Left kidney (tissue), 2 donors: ENCODE measurements around the gene FBXL7. TPM values are rescaled to one million over a fixed set of nuclear protein-coding genes. Genes with fewer than 3 reads are reported as not detected.

Experiments used
- DNase-seq: peaks from one replicate; pipeline ENCODE4 v3.0.0-alpha.2; 2013
- polyA plus RNA-seq: library from polyadenylated mRNA; unstranded; fragments of 120-200 nt; gene quantifications from one replicate; pipeline ENCODE4 v1.2.1, GENCODE V29; 2013; ENCODE audit not compliant: insufficient read length

The FBXL7 gene
- polyA plus RNA-seq, 1 donor, result 29.8 TPM

DNA sequence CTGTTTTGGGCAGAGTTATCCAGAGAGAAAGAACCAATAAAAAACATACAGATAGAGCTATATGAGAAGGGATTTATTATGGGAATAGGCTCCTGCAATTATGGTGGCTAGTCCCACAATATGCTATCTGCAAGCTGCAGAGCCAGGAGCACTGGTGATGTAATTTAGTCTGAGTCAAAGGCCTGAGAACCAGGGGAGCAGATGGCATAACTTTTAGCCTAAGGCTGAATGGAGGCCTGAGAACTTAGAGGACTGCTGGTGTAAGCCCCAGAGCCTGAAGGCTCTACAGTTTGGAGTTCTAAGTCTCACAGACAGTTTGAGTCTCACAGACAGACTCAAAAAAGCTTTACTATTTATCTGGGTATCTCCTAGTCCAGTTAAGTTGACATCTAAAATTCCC lies 263.8 kb downstream of the FBXL7 start:
- DNase-seq, result no peak

DNA sequence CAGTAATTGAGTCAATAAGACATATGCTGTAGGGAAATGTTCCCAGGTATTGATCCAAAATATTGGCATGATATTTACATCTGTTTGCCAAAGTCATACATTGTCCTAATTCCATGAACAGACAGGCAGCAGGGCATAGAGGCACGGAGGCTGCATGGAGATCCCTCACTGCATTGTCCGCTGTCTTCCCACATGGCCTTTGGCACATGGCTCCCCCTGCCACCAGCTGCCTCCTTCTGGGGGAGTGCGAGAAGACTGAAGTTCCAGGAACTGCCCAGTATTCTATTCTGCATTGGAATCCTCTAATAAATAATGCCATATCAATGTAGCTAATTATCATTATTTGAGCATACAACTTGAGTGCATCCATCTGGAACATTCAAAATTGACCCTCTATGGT lies 269.0 kb downstream of the FBXL7 start:
- no peak for DNase-seq

DNA sequence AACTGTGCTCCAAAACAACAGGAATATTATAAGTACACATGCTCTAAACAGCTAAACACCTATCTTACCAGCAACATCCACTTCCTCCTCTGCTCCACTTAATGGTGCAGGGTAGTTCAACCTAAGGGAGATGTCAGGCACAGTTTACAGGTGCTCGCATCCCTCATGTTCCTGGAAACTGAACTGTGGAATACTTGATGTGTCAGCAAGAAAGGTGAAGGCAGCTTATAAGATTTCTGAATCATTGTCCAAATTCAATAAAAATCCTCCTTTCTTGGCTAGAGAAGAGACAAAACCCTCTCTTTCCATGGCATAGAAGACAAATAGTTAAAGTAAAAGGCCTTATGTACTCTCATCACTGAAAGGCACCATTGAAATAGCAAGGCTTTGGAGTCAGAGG lies 272.2 kb downstream of the FBXL7 start:
- DNase-seq, result no peak

DNA sequence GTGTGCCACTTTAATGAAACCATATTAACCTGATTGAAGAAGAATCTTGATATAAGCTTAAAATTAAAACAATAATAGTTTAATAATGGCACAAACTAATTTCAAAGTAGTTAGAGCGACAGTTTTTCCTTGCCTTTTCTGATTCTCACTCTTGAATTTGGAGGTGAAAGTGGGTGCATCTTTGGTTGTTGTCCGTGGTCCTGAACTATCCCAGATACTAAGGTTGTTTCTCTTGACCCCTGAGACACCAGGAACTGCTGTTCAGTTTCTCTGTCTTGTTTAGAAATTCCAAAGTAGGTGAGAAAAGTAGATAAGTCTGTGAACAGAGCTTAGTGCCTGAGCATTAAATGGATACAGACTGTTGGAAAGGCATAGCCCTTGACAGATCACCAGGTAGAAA lies 274.7 kb downstream of the FBXL7 start:
- DNase-seq, result no peak

DNA sequence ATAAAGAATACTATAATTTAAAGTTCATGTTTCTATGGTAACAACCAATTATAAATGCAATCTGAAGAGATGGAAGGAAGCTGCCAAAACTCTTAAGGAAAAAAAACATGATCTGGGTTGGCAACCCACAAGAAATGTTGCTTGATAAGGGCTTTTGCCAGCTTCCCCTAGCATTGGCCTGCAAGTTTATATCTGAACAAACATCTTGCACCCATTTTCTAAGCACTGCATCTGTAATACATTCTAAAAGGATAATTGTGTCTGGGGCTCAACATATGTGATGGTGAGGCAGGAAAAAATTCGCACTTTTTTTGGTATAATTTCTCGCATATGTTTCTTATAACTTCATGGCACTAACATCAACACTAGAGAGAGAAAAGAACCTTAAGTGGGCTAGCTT lies 276.4 kb downstream of the FBXL7 start:
- DNase-seq, result no peak

DNA sequence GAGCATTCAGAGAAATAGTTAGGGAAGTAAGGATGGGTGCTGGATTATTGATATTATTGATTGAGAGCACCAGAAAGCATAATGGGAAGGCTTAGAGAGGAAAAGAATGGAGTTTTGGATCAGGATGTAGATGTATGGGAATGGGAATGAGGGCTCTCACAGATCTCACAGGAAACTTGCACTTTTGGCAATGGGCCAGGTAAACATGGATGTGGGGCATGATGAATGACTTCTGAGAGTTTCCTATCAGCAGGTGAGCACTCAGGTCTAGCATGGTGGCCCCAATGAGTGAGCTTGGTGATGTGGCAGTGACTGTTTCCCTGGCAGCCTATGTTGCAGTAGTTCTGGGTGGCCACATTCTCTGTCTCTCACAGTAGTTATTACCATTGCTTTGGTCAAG lies 283.8 kb downstream of the FBXL7 start:
- DNase-seq, result no peak

DNA sequence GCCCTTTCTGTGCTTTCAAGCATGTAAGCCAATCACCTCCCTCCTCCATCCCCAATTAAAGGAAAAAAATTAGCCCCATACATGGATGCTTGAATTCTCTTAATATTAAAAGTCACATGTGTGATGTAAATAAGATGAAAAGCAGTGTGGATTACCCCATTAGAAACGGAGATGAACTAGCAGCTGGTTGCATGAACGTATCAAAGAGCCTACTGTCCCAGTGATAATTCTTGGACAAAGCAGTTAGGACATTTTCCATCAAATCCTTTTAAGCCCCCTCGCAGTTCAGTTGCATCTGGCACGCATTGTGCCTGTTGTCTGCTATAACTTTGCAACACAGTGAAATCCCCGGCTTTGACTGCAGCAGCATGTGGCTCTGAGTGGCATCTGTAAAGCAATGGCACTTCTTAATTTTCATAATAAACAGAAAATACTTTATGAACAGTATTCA lies 285.6 kb downstream of the FBXL7 start:
- DNase-seq, result no peak

DNA sequence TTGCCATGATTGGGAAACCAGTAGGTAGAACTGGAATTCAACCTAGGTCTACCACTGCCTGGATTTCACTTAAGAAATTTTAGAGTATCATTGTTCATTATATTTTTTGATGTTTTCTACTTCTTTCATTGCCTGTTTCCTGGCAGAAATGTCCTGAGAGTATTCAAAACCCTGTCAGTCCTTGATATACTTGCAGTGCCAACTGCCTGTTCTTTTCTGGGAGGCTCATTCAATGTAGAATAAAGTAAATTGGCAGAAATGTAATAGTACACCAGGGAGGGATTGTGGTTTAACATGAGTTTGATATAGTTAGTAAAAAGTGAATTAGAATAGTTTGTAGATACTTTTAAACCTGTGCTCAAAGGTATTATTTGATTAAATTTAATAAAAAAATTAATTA lies 286.3 kb downstream of the FBXL7 start:
- no peak for DNase-seq

DNA sequence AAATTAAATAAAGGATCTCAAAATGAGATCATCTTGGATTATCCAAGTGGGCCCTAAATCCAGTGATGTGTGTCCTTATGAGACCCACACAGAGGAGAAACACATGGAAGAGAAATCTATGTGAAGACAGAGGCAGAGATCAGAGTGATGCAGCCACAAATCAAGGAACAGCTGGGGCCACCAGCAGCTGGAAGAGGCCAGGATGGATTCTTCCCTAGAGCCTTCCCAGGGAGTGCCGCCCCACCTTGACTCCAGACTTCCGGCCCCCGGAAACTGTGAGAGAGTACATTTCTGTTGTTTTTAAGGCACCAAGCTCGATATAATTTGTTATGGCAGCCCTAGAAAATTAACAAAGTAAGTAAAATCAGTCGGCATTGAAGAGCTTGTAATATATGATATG lies 286.9 kb downstream of the FBXL7 start:
- no peak for DNase-seq

DNA sequence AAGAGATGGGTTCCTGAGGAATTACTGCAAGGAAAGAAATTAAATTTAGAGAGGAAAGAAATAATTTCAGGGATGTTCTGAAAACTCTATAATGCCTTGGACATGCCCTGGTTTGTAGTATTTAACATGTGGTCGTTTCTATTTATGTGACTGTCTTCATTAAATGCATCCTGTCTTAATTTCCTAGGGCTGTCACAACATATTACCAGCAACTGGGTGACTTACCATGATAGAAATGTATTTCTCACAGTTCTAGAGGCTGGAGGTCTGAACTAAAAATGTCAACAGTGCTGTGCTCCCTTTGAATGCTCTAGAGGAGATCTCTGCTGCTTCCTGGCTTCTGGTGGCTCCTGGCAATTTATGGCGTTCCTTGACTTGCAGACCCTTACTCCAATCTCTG lies 287.7 kb downstream of the FBXL7 start:
- no peak for DNase-seq

DNA sequence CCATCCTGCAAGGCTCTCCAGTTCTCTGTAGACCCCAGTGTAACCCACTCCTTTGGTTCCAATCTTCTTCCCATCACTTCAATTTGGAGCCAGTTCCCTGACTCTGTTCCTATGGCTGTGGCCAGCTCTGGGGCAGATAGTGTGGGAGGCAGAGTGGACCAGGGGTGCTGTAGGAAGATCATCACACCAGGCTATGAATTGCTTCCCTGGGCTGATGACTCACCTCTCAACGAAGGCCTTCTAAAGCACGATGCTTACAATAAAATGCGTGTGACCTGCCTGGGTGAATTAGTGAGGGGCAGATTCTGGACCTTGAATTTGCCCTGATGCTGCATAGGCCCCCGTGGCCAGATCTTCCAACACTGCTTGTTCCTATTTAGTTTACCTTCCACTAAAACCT lies 289.7 kb downstream of the FBXL7 start:
- DNase-seq, result no peak

DNA sequence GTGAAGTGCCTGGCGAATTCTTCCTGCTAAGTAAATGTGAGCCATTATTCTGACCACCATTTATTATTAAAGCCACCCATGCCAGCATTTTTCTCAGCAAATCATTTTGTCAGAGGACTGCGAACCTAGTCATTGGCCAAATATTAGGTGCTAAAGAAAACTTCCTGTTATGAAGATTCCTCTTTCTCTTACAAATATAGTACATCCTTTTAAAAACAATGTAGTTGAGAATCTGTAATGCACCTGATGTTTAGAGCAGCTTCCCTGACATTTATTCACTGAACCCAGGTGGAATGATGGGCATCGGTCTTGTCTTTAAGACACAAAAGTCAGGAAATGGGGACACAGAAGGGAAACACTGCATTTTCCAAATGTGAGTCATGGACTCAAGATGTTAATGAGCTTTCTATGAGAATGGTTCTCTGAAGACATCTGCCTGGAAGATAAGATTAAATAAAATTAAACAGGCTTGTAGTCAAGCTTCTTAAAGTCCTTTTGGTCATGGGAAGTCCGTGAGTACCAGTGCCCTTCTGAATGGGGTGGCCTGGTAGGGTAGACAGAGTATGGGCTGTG lies 290.6 kb downstream of the FBXL7 start:
- no peak for DNase-seq

DNA sequence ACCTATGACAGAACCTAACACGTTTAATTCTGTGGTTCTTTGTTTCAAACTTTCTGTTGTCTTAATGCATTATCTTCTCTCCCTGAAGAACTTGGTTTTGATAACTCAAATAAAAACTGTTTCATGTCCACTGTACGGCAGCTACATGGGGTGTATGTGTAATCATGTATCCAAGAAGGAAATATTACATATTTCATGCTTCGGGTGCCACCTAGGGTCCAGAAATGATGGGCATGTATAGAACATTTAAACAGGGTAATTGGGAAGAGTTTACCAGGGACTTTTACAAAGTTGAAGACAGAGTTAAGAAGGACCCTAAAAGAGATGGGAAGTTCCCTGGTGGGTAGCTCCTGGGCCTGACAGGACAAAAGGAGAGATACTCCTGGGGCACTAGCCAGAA lies 291.3 kb downstream of the FBXL7 start:
- DNase-seq, result no peak

DNA sequence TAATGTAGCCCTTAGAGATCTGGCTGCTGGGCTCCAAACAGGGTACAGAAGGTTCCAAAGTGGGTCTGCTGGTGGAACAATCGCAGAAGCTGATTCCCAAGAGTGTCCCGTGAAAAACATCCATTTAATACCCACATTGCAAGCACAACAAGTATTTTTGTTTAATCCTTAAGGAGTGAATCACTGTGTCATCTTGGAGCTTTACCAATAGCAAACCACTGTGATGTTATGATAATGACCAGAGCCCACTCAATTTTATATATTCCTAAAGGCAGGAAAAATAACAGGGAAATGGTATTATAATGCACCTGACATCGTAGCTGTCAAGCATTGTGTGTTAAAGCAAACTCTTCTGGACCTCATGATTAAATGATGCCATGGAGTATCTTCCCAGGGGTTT lies 291.9 kb downstream of the FBXL7 start:
- DNase-seq, result no peak

DNA sequence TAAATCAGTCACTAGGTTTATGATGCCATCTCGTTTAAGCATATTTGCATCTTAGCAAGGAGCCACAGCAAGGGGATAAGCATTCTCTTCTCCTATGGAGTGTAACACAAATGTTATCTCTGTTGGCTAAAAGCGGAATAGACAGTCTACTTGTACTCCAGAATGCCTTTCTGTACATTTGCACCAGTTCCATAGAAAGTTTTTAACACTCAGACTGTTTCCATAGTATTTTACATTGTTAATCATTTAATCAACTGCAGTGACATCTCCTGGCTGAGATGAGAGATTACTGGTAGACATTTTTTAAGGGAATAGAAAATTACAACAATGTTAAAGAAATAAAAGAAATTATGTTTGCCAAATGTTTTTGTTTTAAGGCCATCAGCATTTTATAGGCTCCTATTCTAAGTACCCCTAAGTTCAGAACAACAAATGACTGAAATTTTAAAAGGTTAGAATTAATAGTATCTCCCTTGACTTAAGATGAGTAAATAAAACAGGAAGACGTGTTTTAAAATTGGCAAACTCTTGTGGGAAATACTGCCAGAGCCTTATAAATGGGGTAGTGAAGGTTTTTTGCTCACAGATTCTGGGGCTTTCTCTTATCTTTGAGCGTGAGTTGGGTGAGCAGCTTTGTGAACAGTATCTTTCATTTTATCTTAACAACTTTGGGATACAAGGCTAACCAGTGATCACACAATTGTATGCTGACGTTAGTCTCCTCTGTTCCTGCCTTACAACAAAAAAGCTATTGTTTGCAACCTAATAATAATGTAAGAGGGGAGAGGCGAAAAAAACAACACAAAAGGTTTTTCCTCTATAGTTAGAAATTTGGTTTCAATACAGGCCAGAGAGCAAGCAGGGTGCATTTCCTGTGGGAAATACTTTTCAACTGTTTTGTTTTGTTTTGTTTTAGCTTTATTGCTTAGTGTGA lies 294.3 kb downstream of the FBXL7 start:
- DNase-seq, result no peak

DNA sequence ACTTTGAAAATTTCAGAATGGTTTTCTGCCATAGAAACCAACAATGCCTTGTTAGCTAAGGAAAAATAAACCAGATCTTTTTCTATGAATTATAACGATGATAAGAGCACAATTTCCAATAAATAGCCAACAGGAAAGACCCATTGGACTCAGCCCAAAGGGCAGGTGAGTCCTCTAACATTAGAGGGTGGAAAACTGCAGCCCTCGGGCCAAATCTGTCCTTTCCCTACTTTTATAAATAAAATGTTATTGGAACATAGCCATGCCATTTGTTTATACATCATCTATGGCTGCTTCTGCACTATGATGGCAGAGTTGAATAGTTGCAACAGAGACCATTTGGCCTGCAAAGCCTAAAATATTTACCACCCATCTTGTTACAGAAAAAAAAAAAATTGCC lies 296.1 kb downstream of the FBXL7 start:
- DNase-seq, result no peak

DNA sequence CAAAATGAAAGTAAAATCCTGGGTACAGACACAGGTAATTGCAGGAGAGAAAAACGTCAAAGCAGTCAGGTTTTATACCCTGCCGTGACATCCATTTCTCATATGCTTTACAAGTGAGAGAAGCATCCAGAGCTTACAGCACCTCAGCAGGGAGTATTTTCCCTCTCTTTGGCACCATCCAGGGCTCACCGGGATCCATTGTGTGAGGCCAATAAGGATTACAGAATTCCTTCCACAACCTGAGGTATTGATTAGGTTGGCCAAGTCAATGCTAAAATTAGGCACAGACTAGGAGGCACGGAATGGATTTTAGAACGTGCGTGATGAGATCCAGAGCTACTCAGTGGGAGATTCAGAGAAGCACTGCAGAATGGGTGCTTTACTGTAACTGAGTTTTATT lies 296.6 kb downstream of the FBXL7 start:
- no peak for DNase-seq

DNA sequence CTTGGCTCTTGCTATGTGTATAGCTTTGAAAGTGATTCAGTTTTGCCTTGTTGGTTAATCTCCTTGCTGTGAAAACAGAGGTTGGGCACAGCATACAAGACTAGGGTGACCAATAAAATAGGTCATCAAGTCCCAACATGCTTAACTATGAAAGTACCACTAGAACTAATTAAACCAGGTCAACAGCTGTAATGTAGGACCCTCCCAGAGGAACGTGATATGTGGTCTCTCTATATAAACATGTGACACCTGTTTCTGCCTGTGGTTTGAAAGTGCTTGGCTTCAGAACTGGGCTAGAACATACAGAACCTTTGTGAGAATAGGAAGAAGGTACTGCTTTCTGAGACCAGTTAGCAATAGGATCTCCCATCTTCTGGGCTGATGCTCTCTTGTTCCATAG lies 297.1 kb downstream of the FBXL7 start:
- DNase-seq, result no peak

DNA sequence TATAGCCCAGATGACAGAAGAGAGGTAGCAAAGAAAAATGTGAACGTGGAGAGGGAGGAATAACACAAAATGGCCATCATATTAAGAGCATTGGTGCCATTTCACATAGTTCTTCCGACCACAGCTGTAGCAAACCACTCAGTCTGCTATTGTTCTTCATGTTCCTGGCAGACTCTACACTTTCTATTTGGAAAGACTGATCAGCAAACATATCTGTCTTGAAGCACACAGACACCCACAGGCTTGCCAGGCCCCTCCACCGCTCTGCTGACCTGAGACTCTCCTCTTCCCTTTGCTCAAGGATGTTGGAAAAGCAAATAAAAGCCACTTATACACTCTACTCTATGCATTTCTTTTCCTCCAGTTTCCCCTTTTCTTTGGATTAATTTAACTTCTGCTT lies 298.0 kb downstream of the FBXL7 start:
- DNase-seq, result no peak

DNA sequence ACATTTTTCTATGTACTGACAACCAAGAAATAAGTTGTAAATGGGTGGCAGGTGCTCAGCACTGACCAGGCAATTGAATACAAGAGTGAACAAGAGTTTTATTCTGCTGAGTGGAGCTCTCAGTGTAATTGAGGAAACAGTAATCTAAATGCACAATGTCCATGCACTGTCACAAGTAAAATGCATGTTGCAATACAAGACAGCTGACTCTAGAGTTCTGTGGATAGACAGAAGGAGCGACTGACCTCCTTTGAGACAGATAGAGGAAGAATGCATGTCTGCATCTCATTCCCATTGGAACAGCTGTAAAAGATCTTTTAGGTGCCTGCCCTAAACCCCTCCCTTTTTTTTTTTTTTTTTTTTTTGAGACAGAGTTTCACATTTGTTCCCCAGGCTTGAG lies 299.0 kb downstream of the FBXL7 start:
- DNase-seq, result no peak

DNA sequence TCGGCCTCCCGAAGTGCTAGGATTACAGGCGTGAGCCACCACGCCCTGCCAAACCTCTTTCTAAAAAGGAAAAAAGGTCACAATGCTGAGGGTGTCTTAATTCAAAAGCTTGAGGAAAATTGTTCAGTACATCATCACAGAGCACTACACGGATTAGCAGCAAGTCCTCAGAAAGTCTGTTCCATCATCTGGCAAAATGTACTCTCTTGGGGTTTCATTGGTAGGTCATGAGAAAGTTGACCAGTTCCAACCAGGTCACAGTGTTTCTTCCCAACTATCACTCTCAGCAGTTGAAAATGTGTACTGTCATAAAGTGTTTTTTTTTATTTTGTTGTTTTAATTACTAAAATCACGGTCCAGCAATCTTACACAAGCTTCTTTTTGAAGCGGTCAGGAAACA lies 299.6 kb downstream of the FBXL7 start:
- no peak for DNase-seq

DNA sequence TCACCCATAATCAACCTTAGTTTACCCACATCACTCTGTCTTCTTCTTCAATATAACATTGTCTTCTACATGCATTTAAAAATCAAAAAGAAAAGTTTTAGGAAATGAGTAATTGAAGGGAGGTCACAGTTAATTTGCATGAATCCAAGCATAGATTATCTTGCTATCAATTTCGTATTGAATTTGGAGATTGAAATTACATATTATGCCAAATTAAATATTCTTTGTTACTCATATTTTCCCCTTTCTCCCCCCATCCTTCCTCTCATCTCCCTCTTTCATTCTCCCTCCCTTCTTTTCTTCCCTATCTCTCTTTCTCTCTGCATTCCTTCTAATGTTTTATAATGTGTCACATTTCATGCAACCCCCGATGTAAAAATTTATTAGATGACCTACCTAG lies 303.3 kb downstream of the FBXL7 start:
- no peak for DNase-seq

DNA sequence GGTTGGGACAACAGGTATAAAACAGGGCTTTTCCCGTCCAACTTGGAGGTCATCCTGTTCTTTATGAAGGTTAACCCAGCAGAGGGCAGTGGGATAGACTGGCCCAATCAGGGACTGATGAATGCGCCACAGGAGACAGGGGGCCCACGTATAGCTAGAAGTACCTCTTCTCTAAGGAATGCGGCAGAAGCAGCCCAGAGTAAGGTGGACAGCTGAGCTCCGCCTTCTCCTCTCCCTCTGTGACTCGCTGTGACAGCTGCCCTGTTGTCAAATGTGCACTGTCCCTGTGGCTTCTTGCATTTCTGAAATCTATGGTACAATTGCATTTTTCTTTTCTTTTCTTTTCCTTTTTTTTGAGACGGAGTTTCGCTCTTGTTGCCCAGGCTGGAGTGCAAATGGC lies 306.6 kb downstream of the FBXL7 start:
- DNase-seq, result no peak

DNA sequence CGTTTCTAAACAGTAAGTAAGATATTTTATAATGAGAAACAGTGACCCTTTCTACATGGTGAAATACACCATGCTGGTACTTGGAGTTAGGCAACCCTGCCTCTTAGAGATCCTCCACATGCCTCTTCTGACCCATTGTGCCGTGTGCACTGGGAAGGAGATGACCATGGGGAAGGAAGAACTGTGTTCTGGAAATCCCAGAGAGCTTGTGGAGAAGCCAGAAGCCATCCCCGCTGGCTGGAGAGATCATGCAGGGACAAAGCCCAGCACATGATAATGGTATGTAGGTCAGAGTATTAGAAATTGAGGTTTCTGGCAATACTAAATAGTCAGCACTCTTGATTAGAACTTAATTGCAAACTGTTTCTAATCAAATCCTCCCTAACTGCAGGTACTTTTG lies 307.3 kb downstream of the FBXL7 start:
- no peak for DNase-seq
